Peyer's patch (tissue), 4 donors: Measurements from ENCODE around the gene CRTAC1.

ENCODE experiments used
- CTCF ChIP-seq, 6 experiments: fragments of 450-650 bp in 4 of 6; fragments of 200-600 bp in 2 of 6; sonication (generic) in 1 of 6; IDR thresholded peaks; one replicate each; pipeline ENCODE4 v1.5.1; 2017 to 2019; ENCODE audit warnings: antibody characterized with exemption in 6 of 6, mild to moderate bottlenecking in 3 of 6, moderate library complexity in 1 of 6
- POLR2A ChIP-seq, 2 donors: fragments of 450-650 bp; IDR thresholded peaks; one replicate each; pipeline ENCODE4 v1.5.1; 2017; ENCODE audit warnings: antibody characterized with exemption in 2 of 2, mild to moderate bottlenecking in 2 of 2, moderate library complexity in 2 of 2

GRCh38 chr10:97827702-97828291, 202.6 kb downstream of the CRTAC1 start:
- no peak for TF ChIP-seq CTCF (IDR thresholded peaks at IDR 0.05)
- TF ChIP-seq POLR2A (IDR thresholded peaks at IDR 0.05) = no peak
